Esophagus squamous epithelium (tissue), 5 donors: ENCODE results near the gene LMNTD2. TPM values are rescaled to one million over a fixed set of nuclear protein-coding genes. Genes with fewer than 3 reads are reported as not detected.

ENCODE experiments used
- DNase-seq: peaks from one replicate; lab custom pipeline; 2025; lab: John Stamatoyannopoulos, UW
- H3K27ac ChIP-seq, 4 donors: fragments of 200-600 bp; sonication (generic); one replicate each; pipeline ENCODE4 v1.5.1; 2016 to 2019; ENCODE audit warnings: mild to moderate bottlenecking in 1 of 4
- H3K27me3 ChIP-seq, 4 donors: fragments of 200-600 bp; sonication (generic); 1 replicate in 3 of 4; 2 replicates in 1 of 4; pipeline versions ENCODE4 v1.5.1 to v1.6.0; 2017 to 2021; ENCODE audit warnings: antibody characterized with exemption in 1 of 4
- H3K36me3 ChIP-seq, 3 donors: fragments of 200-600 bp; sonication (generic); one replicate each; pipeline ENCODE4 v1.5.1; 2016 to 2019
- H3K4me1 ChIP-seq, 3 donors: fragments of 200-600 bp; sonication (generic); one replicate each; pipeline ENCODE4 v1.5.1; 2017 to 2019
- H3K4me3 ChIP-seq, 4 donors: fragments of 200-600 bp; sonication (generic); 1 replicate in 3 of 4; 2 replicates in 1 of 4; pipeline ENCODE4 v1.5.1; 2016 to 2019; ENCODE audit warnings: mild to moderate bottlenecking in 2 of 4, moderate library complexity in 1 of 4
- H3K9me3 ChIP-seq, 3 donors: fragments of 200-600 bp; sonication (generic); one replicate each; pipeline ENCODE4 v1.5.1; 2016 to 2019
- POLR2A ChIP-seq, 4 donors: fragments of 450-650 bp; IDR thresholded peaks; one replicate each; pipeline ENCODE4 v1.6.1; 2017; ENCODE audit warnings: antibody characterized with exemption in 4 of 4, mild to moderate bottlenecking in 4 of 4, moderate library complexity in 3 of 4
- WGBS, 2 donors: methylation state at CpG; one replicate each; pipeline ENCODE4 v1.1.5; 2018; 5-methylcytosine and 5-hydroxymethylcytosine counted together
- intact Hi-C: fragments of 100-400 bp; cut with DNase I; formaldehyde crosslinking; loops from one replicate; pipeline ENCODE4 v1.15.0; 2022
- total RNA-seq, 4 donors: library from RNA; depleted of rRNA; stranded (reverse); fragments of >200 nt; gene quantifications; one replicate each; pipeline ENCODE4 v1.1.0, GENCODE V29; 2016
- TF ChIP-seq, protein P1 (sequence below), 6 experiments: fragments of 450-650 bp in 4 of 6; fragments of 200-600 bp in 2 of 6; sonication (generic) in 2 of 6; IDR thresholded peaks; one replicate each; pipeline ENCODE4 v1.5.1; 2016 to 2019; ENCODE audit warnings: antibody characterized with exemption in 6 of 6, mild to moderate bottlenecking in 4 of 6, moderate library complexity in 4 of 6
- donor health status: DM: yes; HTN: yes; CAD: no.

Gene LMNTD2
- total RNA-seq, 4 donors from 2014 or later = 2.1 to 4.6 (median 3.8) TPM

- TF ChIP-seq, protein P1, sequence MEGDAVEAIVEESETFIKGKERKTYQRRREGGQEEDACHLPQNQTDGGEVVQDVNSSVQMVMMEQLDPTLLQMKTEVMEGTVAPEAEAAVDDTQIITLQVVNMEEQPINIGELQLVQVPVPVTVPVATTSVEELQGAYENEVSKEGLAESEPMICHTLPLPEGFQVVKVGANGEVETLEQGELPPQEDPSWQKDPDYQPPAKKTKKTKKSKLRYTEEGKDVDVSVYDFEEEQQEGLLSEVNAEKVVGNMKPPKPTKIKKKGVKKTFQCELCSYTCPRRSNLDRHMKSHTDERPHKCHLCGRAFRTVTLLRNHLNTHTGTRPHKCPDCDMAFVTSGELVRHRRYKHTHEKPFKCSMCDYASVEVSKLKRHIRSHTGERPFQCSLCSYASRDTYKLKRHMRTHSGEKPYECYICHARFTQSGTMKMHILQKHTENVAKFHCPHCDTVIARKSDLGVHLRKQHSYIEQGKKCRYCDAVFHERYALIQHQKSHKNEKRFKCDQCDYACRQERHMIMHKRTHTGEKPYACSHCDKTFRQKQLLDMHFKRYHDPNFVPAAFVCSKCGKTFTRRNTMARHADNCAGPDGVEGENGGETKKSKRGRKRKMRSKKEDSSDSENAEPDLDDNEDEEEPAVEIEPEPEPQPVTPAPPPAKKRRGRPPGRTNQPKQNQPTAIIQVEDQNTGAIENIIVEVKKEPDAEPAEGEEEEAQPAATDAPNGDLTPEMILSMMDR (IDR thresholded peaks at IDR 0.05) = no peak
- TF ChIP-seq POLR2A (IDR thresholded peaks at IDR 0.05) = peak in 2 of 4 donors; percentile 13 to 42
Measured at GRCh38 chr11:515131-515530, 45.4 kb downstream of the LMNTD2 start.

DNA sequence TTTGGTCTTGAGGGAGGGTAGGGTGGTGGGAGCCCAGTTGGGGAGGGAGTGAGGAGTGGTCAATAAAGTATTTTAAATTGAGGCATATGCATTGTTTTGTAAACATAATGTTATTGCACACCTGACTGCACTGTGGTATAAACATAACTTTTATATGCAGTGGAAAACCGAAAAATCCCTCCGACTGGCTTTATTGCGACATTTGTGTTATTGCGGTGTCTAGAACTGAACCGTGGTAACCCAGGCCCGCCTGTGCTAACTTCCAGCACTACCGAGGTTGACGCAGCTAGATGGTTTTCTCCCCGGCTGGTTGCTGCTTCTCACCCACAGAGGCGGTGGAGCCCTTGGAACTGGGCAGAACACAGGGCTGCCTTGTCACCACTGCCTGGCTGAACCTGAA, 45.9 kb downstream of the LMNTD2 start:
- intact Hi-C loops = loop anchor here (5.0 kb wide), 1 partner anchor 67 kb away; no protein-coding TSS in a partner anchor
- no peak for DNase-seq
- H3K27ac ChIP-seq = peak overlapping the region; percentile 83 to 94 (median 90)
- WGBS, 2 donors = 44 to 70% methylated on average over 8 to 9 of the region's 10 CpGs
- H3K36me3 ChIP-seq = peaks cover 0 to 41% (median 0%) of the 10 kb centered on the region in 3 donors
- no peaks in the 10 kb centered on the region for H3K27me3 ChIP-seq
- no peak for TF ChIP-seq POLR2A (IDR thresholded peaks at IDR 0.05)
- TF ChIP-seq, protein P1 (IDR thresholded peaks at IDR 0.05) = no peak
- H3K9me3 ChIP-seq = no peaks in the 10 kb centered on the region
- peaks cover 8 to 63% (median 14%) of the 10 kb centered on the region in 3 donors for H3K4me1 ChIP-seq
- no peak overlapping the region for H3K4me3 ChIP-seq

More at GRCh38 chr11:515131-515530, 45.4 kb downstream of the LMNTD2 start:
- Histone ChIP-seq H3K4me3 (no peak overlapping the region), H3K36me3 (peaks cover 0 to 36% (median 0%) of the 10 kb centered on the region in 3 donors), H3K27me3 (no peaks in the 10 kb centered on the region), H3K4me1 (peaks cover 8 to 63% (median 14%) of the 10 kb centered on the region in 3 donors), H3K27ac (peak overlapping the region; percentile 83 to 94 (median 90)), H3K9me3 (no peaks in the 10 kb centered on the region)
- intact Hi-C loops = loop anchor here (5.0 kb wide), 1 partner anchor 68 kb away; no protein-coding TSS in a partner anchor
- DNase-seq = no peak
- 50% methylated on average over 6 of the region's 6 CpGs for WGBS, 2 donors

GRCh38 chr11:512761-513595, 47.6 kb downstream of the LMNTD2 start:
- H3K4me3 ChIP-seq = no peak overlapping the region
- H3K27me3 ChIP-seq = no peaks in the 10 kb centered on the region
- peaks cover 0 to 58% (median 0%) of the 10 kb centered on the region in 3 donors for H3K36me3 ChIP-seq
- intact Hi-C loops = no loop called here
- peaks cover 2 to 63% (median 12%) of the 10 kb centered on the region in 3 donors for H3K4me1 ChIP-seq
- TF ChIP-seq POLR2A (IDR thresholded peaks at IDR 0.05) = no peak
- TF ChIP-seq, protein P1 (IDR thresholded peaks at IDR 0.05) = no peak
- H3K9me3 ChIP-seq = no peaks in the 10 kb centered on the region
- peak overlapping the region in 2 of 4 donors; percentile 93 to 94 for H3K27ac ChIP-seq
- no peak for DNase-seq
- WGBS, 2 donors = 85 to 89% methylated on average over 19 to 26 of the region's 29 CpGs

DNA sequence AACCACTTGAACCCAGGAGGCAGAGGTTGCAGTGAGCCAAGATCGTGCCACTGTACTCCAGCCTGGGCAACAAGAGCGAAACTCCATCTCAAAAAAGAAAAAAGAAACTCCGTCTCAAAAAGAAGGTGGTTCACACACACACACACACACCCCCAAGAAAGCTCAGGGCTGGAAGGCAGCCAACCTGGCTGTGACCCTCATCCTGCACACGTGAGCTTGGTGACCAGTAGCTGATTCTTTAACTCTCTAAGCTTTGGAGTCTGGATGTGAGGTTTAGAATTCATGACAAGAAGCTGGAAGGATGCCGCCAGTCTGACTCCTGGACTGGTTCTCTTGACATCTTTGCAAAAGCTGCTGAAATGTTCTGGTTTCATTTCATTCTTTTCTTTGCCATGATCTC, 51.6 kb downstream of the LMNTD2 start:
- WGBS, 2 donors = 80 to 87% methylated on average over 5 of the region's 5 CpGs
- Histone ChIP-seq H3K9me3 (no peaks in the 10 kb centered on the region), H3K4me1 (peaks cover 26 to 54% (median 27%) of the 10 kb centered on the region in 3 donors), H3K36me3 (peaks cover 0 to 56% (median 0%) of the 10 kb centered on the region in 3 donors), H3K27me3 (no peaks in the 10 kb centered on the region), H3K27ac (no peak overlapping the region), H3K4me3 (no peak overlapping the region)
- intact Hi-C loops = loop anchor here (10.0 kb wide), 1 partner anchor 274 kb away; the partner anchor contains the start of genes PSMD13 and SIRT3
- no peak for DNase-seq
- TF ChIP-seq, protein P1 (IDR thresholded peaks at IDR 0.05) = no peak
- no peak for TF ChIP-seq POLR2A (IDR thresholded peaks at IDR 0.05)
